GM12891 (cell line): ENCODE data around the gene CACNA1G.

ENCODE experiments used
- PAX5 ChIP-seq: IDR thresholded peaks from 2 replicates; pipeline ENCODE4 v1.6.1; 2011; ENCODE audit warnings: low read length, moderate library complexity, mild to moderate bottlenecking; ENCODE audit not compliant: insufficient read depth, severe bottlenecking
- POLR2A ChIP-seq: IDR thresholded peaks from 2 replicates; pipeline ENCODE4 v1.6.1; 2011; ENCODE audit warnings: low read depth, low read length, control low read depth
- POLR2AphosphoS5 ChIP-seq: IDR thresholded peaks from 2 replicates; pipeline ENCODE4 v1.6.1; 2011; ENCODE audit warnings: low read depth, low read length, control low read depth
- TAF1 ChIP-seq: IDR thresholded peaks from 2 replicates; pipeline ENCODE4 v1.6.1; 2011; ENCODE audit warnings: low read depth, low read length, control low read depth

GRCh38 chr17:50520483-50520882 is 40.0 kb upstream of the CACNA1G start:
- TF ChIP-seq POLR2A = no peak
- no peak for TF ChIP-seq POLR2AphosphoS5
- TF ChIP-seq PAX5 = no peak
- TF ChIP-seq TAF1 = no peak
